A204.1 (cell line): ENCODE data around the gene GABRR3.

ENCODE experiments used
- FAIRE-seq: peaks from 2 replicates; lab custom pipeline; 2012; peaks lifted over from hg19 to GRCh38; lab: Jason Lieb, UNC

GABRR3 gene

DNA sequence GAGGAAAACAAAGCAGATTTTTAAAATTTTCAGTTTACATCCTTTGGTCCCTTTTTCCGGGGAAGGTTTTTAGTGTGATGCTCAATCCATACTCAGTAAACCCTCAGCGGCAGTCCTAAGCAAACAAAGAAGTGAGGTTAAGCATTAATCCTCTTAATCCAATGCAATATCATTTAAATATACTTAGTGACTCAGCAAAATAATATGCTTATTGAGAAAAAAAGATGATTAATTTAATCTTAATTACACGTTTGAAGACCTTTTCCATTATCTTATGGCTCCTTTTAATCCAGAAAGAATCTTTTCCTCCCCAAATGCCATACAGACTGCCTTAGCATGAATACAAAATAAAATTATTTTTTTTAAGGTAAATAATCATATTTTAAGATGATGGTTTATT lies at the start of gene GABRR3:
GABRR3 (minus strand) TSS at position 108 of the 400 bp plus-strand sequence. CDS start 328 bp downstream, outside the sequence.
- FAIRE-seq: no peak

- FAIRE-seq: no peak
Observed at GRCh38 chr3:98073486-98073885, 38.4 kb upstream of the GABRR3 start.

DNA sequence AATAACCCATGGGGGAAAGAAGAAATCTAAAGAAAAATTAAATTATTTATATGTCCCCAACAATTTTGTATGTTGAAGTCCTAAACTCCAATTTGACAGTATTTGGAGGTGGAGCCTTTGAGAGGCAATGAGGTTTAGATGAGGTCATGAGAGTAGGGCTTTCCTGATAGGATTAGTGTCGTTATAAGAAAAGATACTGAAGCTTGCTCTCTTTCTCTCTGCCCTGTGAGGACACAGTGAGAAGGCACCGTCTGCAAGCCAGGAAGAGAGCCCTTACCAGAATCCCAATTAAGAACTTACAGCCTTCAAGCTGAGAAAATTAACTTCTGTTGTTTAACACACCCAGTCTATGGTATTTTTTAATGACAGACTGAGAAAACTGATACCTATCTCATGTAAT lies 35.7 kb upstream of the GABRR3 start:
- FAIRE-seq: no peak

DNA sequence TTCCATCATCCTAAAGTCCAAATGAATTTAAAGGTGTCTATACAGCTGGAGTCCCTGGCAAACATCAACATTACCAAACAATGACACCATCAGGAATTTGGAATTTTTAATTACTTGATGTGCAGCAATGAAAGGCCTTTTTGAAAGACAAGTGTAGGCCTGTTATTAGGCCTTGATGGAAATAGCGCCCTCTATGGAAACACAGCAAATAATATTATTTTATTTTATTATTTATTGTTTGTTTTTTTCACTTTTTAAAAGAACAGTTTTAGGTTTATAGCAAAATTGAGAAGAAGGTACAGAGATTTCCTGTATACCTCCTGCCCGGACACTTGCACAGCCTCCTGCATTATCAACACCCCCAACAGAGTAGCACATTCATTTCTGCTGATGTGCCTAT lies 33.7 kb upstream of the GABRR3 start:
- no peak for FAIRE-seq

DNA sequence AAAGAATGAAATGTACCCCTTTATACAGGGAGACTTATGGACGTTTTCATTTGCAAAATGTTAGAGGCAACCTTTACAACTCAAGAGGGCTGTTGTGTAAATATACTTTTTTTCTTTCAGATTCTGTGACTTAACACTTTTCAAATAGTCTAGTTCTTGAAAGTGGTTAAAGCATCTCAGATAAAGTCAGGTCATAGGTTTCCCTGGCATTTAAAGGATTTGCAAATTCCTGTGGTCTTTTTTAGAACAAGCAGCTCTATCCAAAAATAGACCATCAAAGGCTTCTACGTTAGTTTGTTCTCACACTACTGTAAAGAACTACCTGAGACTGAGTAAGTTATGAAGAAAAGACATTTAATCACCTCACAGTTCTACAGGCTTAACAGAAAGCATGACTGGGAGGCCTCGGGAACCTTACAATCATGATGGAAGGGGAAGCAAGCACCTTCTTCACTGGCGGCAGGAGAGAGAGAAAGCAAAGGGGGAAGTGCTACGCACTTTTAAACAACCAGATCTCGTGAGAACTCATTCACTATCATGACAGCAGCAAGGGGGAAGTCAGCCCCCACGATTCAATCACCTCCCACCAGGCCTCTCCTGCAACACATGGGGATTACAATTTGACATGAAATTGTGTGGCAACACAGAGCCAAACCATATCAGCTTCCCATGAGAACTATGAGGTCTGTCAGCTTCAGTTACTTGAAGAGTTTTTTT lies 23.3 kb upstream of the GABRR3 start:
- no peak for FAIRE-seq

DNA sequence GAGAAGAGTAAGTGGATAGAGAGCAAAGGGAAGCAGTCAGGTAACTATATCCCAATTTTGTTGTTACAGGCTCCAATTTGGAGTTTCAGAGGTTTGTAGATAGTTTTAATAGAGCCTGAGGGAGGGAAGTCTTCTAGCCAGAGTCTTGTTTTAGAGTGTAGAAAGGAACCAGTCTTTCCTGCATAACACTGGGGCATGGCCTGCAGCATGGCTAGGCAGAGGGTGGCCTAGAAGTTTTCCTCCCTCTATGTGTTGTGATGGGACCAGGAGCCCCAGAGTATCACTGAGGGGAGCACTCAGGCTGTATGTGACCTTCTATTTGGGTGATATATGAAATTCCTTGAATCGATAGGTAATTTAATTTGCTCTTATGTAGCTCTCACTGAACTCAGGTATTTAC lies 22.5 kb upstream of the GABRR3 start:
- no peak for FAIRE-seq

DNA sequence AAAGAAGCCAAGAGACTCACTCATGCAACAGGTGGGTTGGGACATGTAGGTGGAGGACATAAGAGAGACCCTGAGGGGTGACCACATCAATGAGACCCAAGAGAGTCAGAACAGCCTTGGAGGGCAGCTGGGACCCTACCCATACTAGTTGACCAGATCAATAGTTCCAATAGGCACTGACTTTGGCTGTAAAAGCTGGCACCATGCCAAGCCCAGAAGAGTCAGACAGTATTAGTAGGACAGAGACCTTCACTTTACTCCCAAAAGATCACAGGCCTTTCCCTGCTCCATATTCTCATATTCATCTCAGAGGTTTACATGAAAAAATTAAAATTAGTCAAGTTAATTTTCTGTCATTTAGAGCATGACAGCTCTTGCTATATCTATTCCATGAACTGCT lies 20.9 kb upstream of the GABRR3 start:
- no peak for FAIRE-seq

- no peak for FAIRE-seq
Observed at GRCh38 chr3:98049271-98049670, 14.2 kb upstream of the GABRR3 start.

DNA sequence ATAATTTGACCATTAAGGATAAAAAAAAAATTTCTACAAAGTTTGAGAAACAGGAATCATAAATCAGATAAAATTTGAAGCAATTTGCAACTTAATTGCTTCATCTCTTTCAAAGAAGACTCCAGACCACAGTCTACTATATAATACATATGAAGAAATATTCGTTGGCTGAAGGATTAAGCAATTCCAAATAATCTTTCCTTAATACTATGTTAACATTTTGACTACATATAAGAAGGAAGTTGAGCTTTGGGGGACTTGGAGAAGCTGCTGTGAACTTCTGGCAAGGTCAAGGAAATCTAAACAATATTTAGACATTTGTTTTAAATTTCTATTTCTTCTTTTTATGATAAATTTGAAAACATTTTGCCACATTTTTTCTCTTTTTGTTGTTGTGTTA lies 13.5 kb upstream of the GABRR3 start:
- no peak for FAIRE-seq

GRCh38 chr3:98041350-98041749 lies 6.2 kb upstream of the GABRR3 start:
- no peak for FAIRE-seq

DNA sequence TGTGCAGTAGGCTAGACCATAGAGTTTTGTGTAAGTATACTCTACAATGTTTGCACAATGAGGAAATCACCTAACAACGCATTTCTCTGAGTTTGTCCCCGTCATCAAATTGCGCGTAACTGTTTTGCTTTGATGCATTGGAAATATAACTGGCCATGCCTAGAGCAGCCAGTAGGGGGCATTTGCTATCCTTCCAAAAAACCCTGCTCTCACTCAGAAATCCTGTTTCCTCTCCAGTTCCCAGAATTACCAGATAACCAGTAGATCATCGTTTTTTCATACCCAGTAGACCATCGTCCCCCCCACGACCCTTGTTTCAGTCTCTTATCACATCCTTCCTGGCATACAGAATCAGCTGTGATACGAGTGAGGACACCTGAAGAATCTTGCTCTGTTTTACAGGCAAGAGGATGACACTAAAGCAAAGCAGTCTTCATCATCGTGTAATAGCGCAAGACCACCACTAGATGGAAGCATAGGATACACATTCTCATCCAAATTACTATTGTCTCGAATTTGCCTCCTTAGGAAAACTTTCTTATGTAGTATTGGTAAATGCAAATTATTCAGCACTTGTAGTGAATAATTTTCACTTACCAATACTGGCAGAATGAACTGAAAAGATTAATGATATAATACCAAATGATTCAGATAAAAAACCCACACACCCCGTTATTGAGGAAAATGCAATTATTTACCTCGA lies 4.4 kb upstream of the GABRR3 start:
- FAIRE-seq: peak; percentile 92

GRCh38 chr3:98038876-98039275 lies 3.8 kb upstream of the GABRR3 start:
- no peak for FAIRE-seq

DNA sequence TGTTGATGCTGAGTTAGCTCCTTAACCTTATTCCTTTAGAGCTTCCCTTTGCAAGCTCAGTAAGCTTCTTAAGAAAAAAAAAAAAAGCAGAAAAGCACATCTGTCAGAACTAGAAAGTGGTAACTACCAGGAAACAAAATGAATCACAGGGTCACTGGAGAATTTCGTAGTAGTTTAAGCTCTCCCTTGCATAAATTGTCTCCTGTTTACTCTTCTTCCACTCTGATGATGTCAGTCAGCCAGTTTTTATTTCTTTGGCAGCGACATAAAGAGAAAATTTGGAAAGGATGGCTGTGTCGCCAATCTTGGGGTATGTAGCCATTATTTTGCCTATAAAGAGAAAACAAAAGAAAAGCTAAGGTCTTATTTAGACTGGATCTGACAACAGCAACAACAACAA lies 3.2 kb upstream of the GABRR3 start:
- FAIRE-seq: no peak

DNA sequence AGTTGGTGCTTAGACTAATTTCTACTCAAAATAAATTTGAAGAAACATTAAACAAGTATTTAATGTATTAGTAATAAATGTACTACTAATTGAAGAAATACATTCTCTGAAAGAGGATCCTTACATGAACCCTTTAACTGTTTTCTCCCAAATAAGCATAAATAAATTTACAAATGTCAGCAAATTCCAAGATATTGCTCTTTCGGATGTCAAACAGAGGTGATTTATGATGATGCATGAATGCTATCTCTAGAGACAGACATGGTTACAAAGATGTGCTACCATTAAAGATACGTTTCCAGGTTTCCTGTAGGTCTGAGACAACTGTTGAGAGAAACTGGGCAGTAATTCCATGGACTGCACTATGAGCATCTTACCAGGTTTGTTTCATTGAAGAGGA lies 629 bp downstream of the GABRR3 start:
- no peak for FAIRE-seq

DNA sequence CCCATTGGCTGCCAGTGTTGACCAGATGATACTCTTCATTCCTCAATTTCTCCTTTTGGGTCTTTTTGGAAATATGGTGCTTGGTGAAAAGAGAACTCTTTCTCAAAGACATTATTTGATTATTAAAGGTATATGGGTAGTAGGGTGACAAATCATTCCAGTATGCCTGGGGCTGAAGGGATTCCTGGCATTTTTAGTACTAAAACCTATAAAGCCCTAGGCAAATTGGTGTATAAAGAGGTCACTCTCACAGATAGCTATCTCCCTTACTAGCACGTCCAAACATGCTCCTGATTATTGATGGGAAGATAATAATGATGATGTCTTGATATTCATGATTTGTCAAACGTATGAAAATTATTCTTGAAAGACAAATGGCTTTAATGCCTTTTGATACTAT lies 1.1 kb downstream of the GABRR3 start:
- no peak for FAIRE-seq

DNA sequence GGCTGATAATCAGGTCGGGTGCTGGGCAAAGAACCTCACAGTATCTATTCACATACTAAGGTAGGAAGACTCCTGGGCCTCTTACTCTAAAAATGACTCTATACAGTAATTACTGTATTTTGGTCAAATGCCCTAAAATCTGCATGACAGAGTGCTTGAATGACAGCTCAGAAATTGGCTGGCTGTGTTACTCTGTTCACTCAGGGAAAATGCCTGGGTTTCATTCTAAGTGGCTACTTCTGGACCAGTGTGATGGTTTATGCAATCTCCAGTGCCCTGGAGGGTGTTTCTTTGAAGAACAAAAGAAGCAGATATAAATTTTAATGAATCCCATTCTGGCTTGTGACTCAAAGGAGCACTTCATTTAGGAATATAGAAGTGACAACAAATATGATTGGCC lies 2.2 kb downstream of the GABRR3 start:
- no peak for FAIRE-seq

DNA sequence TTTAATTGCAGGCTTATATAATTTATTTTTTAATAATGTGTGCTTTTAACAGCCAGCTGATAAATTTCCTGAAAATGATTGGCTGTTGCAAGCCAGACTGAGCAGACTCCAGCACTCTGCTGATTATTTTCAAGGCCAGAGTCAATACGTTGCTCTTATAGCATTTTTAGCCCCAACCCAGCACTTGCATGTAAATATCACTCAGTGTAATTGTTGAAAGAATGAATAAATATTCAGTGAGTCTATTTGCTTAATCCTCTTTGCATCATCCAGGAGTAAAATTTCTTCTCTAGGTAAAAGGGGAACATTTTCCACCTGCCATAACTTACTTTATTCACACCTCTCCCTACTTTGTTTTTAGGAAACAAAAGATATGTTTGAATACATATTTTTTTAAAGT lies 2.9 kb downstream of the GABRR3 start:
- no peak for FAIRE-seq

DNA sequence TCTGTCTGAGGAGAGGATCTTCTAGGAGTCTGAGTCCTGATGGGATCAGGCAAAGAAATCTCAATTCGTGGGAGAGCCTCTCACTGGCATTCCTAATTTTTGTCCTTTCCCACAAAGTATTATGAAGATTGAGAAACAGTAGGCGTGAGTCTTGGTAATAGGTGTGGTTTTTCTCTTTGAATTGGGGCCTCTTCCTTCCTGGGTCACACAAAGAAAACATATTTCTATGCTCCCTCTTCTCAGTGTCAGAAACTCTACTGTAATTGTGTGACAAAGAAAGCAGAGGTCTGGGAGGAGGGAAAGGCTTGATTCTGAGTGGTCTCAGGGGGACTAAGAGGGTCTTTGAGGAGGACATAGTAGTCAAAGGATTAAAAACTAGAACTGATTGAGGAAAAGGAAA lies 6.0 kb downstream of the GABRR3 start:
- FAIRE-seq: no peak

DNA sequence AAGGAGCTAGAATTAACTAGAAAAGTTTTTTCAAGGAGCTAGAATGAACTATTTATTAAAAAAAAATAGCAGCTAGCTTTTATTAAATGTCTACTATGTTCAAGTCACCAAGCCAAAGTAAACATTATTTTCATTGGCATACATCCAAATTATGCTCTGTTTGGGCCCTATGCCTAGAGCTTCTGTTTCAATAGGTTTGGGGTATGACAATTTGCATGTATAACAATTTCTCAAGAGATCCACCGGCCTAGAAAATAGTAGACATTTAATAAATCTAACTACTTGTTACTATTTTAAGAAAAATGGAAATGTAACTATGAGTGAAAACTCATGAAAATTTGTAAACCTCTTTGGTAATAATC lies 8.0 kb downstream of the GABRR3 start:
- no peak for FAIRE-seq

- FAIRE-seq: no peak
Observed at GRCh38 chr3:98026425-98027084, 8.6 kb downstream of the GABRR3 start.

- no peak for FAIRE-seq
Observed at GRCh38 chr3:98025392-98025945, 9.6 kb downstream of the GABRR3 start.

GRCh38 chr3:98022978-98023820 lies 11.9 kb downstream of the GABRR3 start:
- peak; percentile 84 for FAIRE-seq
